ENCODE data around the gene S100A3.
A peak's percentile ranks its signal among the peaks of the same experiment; 100 is the strongest.

S100A3 gene

GRCh38 chr1:153549741-153550397 lies 811 bp upstream of the S100A3 start:
- Histone ChIP-seq H3K4me1 (ENCODE audit: control insufficient read depth in 2 of 2, insufficient read depth in 2 of 2, low read length in 2 of 2) (peaks cover 24 to 26% of the 10 kb centered on the region in 2 donors), H3K27ac (ENCODE audit: low read depth in 2 of 2, low read length in 2 of 2) (no peak overlapping the region), H3K9ac (ENCODE audit: low read depth in 1 of 2, low read length in 2 of 2) (no peak overlapping the region)

GRCh38 chr1:153547560-153548551 lies 1.2 kb downstream of the S100A3 start:
- peaks cover 35 to 36% of the 10 kb centered on the region in 2 donors for H3K4me1 ChIP-seq (ENCODE audit: control insufficient read depth in 2 of 2, insufficient read depth in 2 of 2, low read length in 2 of 2)
- H3K36me3 ChIP-seq (ENCODE audit: control insufficient read depth in 2 of 2, insufficient read depth in 2 of 2, low read length in 2 of 2): peaks cover 0 to 4% of the 10 kb centered on the region in 2 donors
- H3K9me3 ChIP-seq (ENCODE audit: control insufficient read depth in 2 of 2, low read length in 2 of 2): no peaks in the 10 kb centered on the region
- no peak overlapping the region for H3K4me3 ChIP-seq (ENCODE audit: low read length in 2 of 2)
- no peak overlapping the region for H3K9ac ChIP-seq (ENCODE audit: low read depth in 1 of 2, low read length in 2 of 2)
- no peaks in the 10 kb centered on the region for H3K27me3 ChIP-seq (ENCODE audit: control insufficient read depth in 2 of 2, insufficient read depth in 2 of 2, low read length in 2 of 2)
- peak overlapping the region in 1 of 2 donors; percentile 48 for H3K27ac ChIP-seq (ENCODE audit: low read depth in 2 of 2, low read length in 2 of 2)

More at GRCh38 chr1:153549741-153550397, 811 bp upstream of the S100A3 start:
- no peaks in the 10 kb centered on the region for H3K27me3 ChIP-seq (ENCODE audit: control insufficient read depth in 2 of 2, insufficient read depth in 2 of 2, low read length in 2 of 2)
- no peaks in the 10 kb centered on the region for H3K36me3 ChIP-seq (ENCODE audit: control insufficient read depth in 2 of 2, insufficient read depth in 2 of 2, low read length in 2 of 2)
- H3K9me3 ChIP-seq (ENCODE audit: control insufficient read depth in 2 of 2, low read length in 2 of 2): no peaks in the 10 kb centered on the region
- H3K4me3 ChIP-seq (ENCODE audit: low read length in 2 of 2): no peak overlapping the region

GRCh38 chr1:153546796-153547559 lies 2.1 kb downstream of the S100A3 start:
- Histone ChIP-seq H3K4me3 (ENCODE audit: low read length in 2 of 2) (no peak overlapping the region), H3K9ac (ENCODE audit: low read depth in 1 of 2, low read length in 2 of 2) (peak overlapping the region; percentile 24 to 68), H3K36me3 (ENCODE audit: control insufficient read depth in 2 of 2, insufficient read depth in 2 of 2, low read length in 2 of 2) (peaks cover 0 to 4% of the 10 kb centered on the region in 2 donors), H3K4me1 (ENCODE audit: control insufficient read depth in 2 of 2, insufficient read depth in 2 of 2, low read length in 2 of 2) (peaks cover 35 to 36% of the 10 kb centered on the region in 2 donors), H3K27ac (ENCODE audit: low read depth in 2 of 2, low read length in 2 of 2) (no peak overlapping the region), H3K27me3 (ENCODE audit: control insufficient read depth in 2 of 2, insufficient read depth in 2 of 2, low read length in 2 of 2) (no peaks in the 10 kb centered on the region), H3K9me3 (ENCODE audit: control insufficient read depth in 2 of 2, low read length in 2 of 2) (no peaks in the 10 kb centered on the region)

DNA sequence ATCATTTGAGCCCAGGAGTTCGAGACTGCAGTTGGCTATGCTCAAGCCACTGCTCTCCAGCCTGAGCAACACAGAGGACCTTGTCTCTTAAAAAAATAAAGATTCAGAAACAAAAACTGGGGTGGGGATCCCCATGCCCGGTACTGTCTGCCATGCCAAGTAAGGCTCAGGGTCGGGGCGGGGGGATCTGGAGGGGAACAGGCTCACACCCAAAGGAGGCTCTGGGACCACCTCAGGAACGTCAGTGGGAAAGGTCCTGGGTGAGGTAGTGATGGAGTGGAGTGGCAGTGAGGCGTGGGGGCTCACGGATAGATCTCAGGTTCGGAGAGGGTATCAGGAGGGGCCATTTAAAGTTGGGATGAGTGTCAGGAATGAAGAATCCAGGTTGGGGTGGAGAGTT lies 2.7 kb downstream of the S100A3 start:
- peaks cover 0 to 4% of the 10 kb centered on the region in 2 donors for H3K36me3 ChIP-seq (ENCODE audit: control insufficient read depth in 2 of 2, insufficient read depth in 2 of 2, low read length in 2 of 2)
- H3K9ac ChIP-seq (ENCODE audit: low read depth in 1 of 2, low read length in 2 of 2): peak overlapping the region; percentile 3 to 68
- peaks cover 35 to 39% of the 10 kb centered on the region in 2 donors for H3K4me1 ChIP-seq (ENCODE audit: control insufficient read depth in 2 of 2, insufficient read depth in 2 of 2, low read length in 2 of 2)
- peak overlapping the region in 1 of 2 donors; percentile 90 for H3K27ac ChIP-seq (ENCODE audit: low read depth in 2 of 2, low read length in 2 of 2)
- H3K4me3 ChIP-seq (ENCODE audit: low read length in 2 of 2): no peak overlapping the region
- H3K9me3 ChIP-seq (ENCODE audit: control insufficient read depth in 2 of 2, low read length in 2 of 2): no peaks in the 10 kb centered on the region
- no peaks in the 10 kb centered on the region for H3K27me3 ChIP-seq (ENCODE audit: control insufficient read depth in 2 of 2, insufficient read depth in 2 of 2, low read length in 2 of 2)

DNA sequence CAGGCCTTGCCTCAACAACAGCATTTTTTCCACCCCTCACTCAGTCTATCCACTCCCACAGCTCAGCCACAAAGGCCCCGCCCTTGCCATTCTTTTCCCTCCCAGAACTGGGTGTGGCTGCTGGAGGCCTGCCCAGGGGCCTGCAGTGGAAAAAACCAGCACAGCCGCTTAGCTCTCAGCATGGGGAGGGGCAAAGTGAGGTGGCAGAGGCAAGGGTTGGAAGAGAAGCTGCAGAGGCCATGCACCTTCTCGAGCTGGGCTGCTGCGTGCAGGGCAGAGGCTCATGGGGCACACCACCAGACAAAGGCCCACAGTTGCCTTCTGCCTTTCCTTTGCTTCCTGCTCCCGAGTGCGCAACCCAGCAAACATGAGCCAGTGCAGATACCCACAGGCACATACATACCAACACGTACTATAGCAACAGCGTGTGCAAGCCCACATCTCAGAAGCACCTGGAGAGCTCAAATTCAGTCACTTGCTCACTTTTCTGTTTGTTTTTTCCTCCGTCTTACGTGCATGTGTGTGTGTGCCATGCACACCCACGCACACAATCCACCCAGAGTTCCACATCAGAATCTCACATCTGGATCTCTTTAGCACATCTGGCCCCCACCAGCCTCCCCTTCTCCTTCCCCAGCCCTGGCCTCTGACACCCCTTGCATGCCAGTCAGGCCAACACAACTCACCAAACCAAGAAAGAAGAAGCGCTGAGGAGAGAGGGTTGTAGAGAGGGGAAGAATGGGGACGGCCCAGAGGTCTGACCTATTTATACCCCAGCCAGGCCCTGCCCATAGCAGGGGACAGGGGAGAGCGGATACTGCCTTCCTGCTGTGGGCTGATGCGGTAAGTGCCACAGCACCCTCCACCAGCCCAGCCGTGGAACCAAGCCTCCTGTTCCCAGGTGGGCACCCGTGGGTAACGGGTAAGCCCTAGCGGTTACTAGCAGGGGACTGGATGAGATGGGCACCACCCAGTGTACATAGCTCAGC lies 3.7 kb downstream of the S100A3 start, which contains the start of gene S100A4:
TSS of gene S100A4 (minus strand) at position 740 of the 989 bp plus-strand sequence. CDS start 1,012 bp downstream, outside the sequence.
- Histone ChIP-seq H3K4me1 (ENCODE audit: control insufficient read depth in 2 of 2, insufficient read depth in 2 of 2, low read length in 2 of 2) (peaks cover 37 to 46% of the 10 kb centered on the region in 2 donors), H3K4me3 (ENCODE audit: low read length in 2 of 2) (peak within 1 kb of the TSS; percentile 75 to 81)

GRCh38 chr1:153544453-153545066 lies 4.5 kb downstream of the S100A3 start:
- no peaks in the 10 kb centered on the region for H3K27me3 ChIP-seq (ENCODE audit: control insufficient read depth in 2 of 2, insufficient read depth in 2 of 2, low read length in 2 of 2)
- H3K9ac ChIP-seq (ENCODE audit: low read depth in 1 of 2, low read length in 2 of 2): peak overlapping the region; percentile 76 to 85
- H3K4me1 ChIP-seq (ENCODE audit: control insufficient read depth in 2 of 2, insufficient read depth in 2 of 2, low read length in 2 of 2): peaks cover 40 to 46% of the 10 kb centered on the region in 2 donors
- H3K36me3 ChIP-seq (ENCODE audit: control insufficient read depth in 2 of 2, insufficient read depth in 2 of 2, low read length in 2 of 2): peaks cover 0 to 4% of the 10 kb centered on the region in 2 donors
- H3K9me3 ChIP-seq (ENCODE audit: control insufficient read depth in 2 of 2, low read length in 2 of 2): no peaks in the 10 kb centered on the region
- peak overlapping the region; percentile 75 to 81 for H3K4me3 ChIP-seq (ENCODE audit: low read length in 2 of 2)
- H3K27ac ChIP-seq (ENCODE audit: low read depth in 2 of 2, low read length in 2 of 2): peak overlapping the region; percentile 90 to 95

More for the DNA sequence above, 3.7 kb downstream of the S100A3 start, which contains the start of gene S100A4:
- H3K27me3 ChIP-seq (ENCODE audit: control insufficient read depth in 2 of 2, insufficient read depth in 2 of 2, low read length in 2 of 2): no peaks in the 10 kb centered on the region
- H3K27ac ChIP-seq (ENCODE audit: low read depth in 2 of 2, low read length in 2 of 2): peak within 1 kb of the TSS; percentile 90 to 95
- H3K36me3 ChIP-seq (ENCODE audit: control insufficient read depth in 2 of 2, insufficient read depth in 2 of 2, low read length in 2 of 2): peaks cover 0 to 4% of the 10 kb centered on the region in 2 donors
- peak within 1 kb of the TSS; percentile 76 to 86 for H3K9ac ChIP-seq (ENCODE audit: low read depth in 1 of 2, low read length in 2 of 2)
- no peaks in the 10 kb centered on the region for H3K9me3 ChIP-seq (ENCODE audit: control insufficient read depth in 2 of 2, low read length in 2 of 2)

DNA sequence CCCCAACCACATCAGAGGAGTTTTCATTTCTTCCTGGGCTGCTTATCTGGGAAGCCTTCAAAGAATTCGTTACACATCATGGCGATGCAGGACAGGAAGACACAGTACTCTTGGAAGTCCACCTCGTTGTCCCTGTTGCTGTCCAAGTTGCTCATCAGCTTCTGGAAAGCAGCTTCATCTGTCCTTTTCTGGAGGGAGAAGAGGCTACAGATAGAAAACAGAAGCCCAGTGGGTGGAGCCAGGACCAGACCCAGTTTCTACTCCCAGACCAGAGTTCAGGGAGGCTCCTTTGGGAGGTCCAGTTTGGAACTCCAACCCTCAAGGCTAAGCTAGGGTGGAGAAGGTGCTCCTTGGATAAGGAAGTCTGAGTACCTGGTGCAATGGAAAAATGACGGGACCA lies 5.3 kb downstream of the S100A3 start:
- Histone ChIP-seq H3K4me1 (ENCODE audit: control insufficient read depth in 2 of 2, insufficient read depth in 2 of 2, low read length in 2 of 2) (peaks cover 37 to 44% of the 10 kb centered on the region in 2 donors), H3K9ac (ENCODE audit: low read depth in 1 of 2, low read length in 2 of 2) (no peak overlapping the region), H3K36me3 (ENCODE audit: control insufficient read depth in 2 of 2, insufficient read depth in 2 of 2, low read length in 2 of 2) (peaks cover 0 to 4% of the 10 kb centered on the region in 2 donors), H3K9me3 (ENCODE audit: control insufficient read depth in 2 of 2, low read length in 2 of 2) (no peaks in the 10 kb centered on the region), H3K27me3 (ENCODE audit: control insufficient read depth in 2 of 2, insufficient read depth in 2 of 2, low read length in 2 of 2) (no peaks in the 10 kb centered on the region), H3K27ac (ENCODE audit: low read depth in 2 of 2, low read length in 2 of 2) (no peak overlapping the region), H3K4me3 (ENCODE audit: low read length in 2 of 2) (peak overlapping the region in 1 of 2 donors; percentile 81)

GRCh38 chr1:153542956-153543711 lies 5.9 kb downstream of the S100A3 start:
- Histone ChIP-seq H3K9ac (ENCODE audit: low read depth in 1 of 2, low read length in 2 of 2) (no peak overlapping the region), H3K36me3 (ENCODE audit: control insufficient read depth in 2 of 2, insufficient read depth in 2 of 2, low read length in 2 of 2) (peaks cover 0 to 4% of the 10 kb centered on the region in 2 donors), H3K4me1 (ENCODE audit: control insufficient read depth in 2 of 2, insufficient read depth in 2 of 2, low read length in 2 of 2) (peaks cover 41 to 43% of the 10 kb centered on the region in 2 donors), H3K4me3 (ENCODE audit: low read length in 2 of 2) (no peak overlapping the region), H3K27ac (ENCODE audit: low read depth in 2 of 2, low read length in 2 of 2) (no peak overlapping the region), H3K9me3 (ENCODE audit: control insufficient read depth in 2 of 2, low read length in 2 of 2) (no peaks in the 10 kb centered on the region), H3K27me3 (ENCODE audit: control insufficient read depth in 2 of 2, insufficient read depth in 2 of 2, low read length in 2 of 2) (no peaks in the 10 kb centered on the region)

Measured in mucosa of rectum (tissue), 2 donors.